Measurements from ENCODE around the gene AREG. TPM values are rescaled to one million over a fixed set of nuclear protein-coding genes. Genes with fewer than 3 reads are reported as not detected.
A peak's percentile ranks its signal among the peaks of the same experiment; 100 is the strongest.

Gene AREG
- polyA plus RNA-seq, 2 of the 4 experiments (the other 2 are of a cell fraction) = 52.2 to 187 TPM

- TF ChIP-seq USF2 (IDR thresholded peaks at IDR 0.05) (no peak), JUNB (IDR thresholded peaks at IDR 0.05) (no peak), POLR2AphosphoS2 (conservative IDR thresholded peaks at IDR 0.05; ENCODE audit: low read length) (no peak), NR3C1 (IDR thresholded peaks at IDR 0.05) (no peak), JUN (IDR thresholded peaks at IDR 0.05) (no peak), CEBPB (IDR thresholded peaks at IDR 0.05) (no peak)
Measured at GRCh38 chr4:74480267-74480666, 35.3 kb downstream of the AREG start (continued).

- Histone ChIP-seq H3K4me3 (no peak overlapping the region), H3K4me2 (no peak overlapping the region), H3K27ac (no peak overlapping the region), H3K4me1 (no peaks in the 10 kb centered on the region), H3K9me3 (no peaks in the 10 kb centered on the region)
- ChIA-PET POLR2A (no interaction called here), CTCF (interaction anchor here (1.4 to 1.6 kb wide), 2 partner anchors 18 to 49 kb away, joined by 3 to 4 read pairs; no protein-coding TSS in a partner anchor)
- FAIRE-seq (no peak), DNase-seq (ENCODE audit: low read depth in 1 of 2, low spot score in 1 of 2) (no peak), ATAC-seq (no peak)
- WGBS (ENCODE audit: missing lambda C conversion rate) = 92% methylated on average over 3 of the region's 3 CpGs
- TF ChIP-seq EP300 (IDR thresholded peaks at IDR 0.05) = no peak
- no peak for TF ChIP-seq ESRRA (IDR thresholded peaks at IDR 0.05; ENCODE audit: borderline replicate concordance, low read length)
- TF ChIP-seq HMGXB4 (CRISPR knock-in tag; IDR thresholded peaks at IDR 0.05; ENCODE audit: borderline replicate concordance) = no peak
- TF ChIP-seq CHD4 (IDR thresholded peaks at IDR 0.05; ENCODE audit: borderline replicate concordance) = no peak
- peak in 1 of 2 experiments; percentile 40; a peak in 1 of 4 replicates for TF ChIP-seq CEBPB (IDR thresholded peaks at IDR 0.05)
- no peak for TF ChIP-seq KDM1A (IDR thresholded peaks at IDR 0.05; ENCODE audit: low read depth)
- TF ChIP-seq CTCF (IDR thresholded peaks at IDR 0.05) = no peak
- TF ChIP-seq ELK1 (IDR thresholded peaks at IDR 0.05; ENCODE audit: low read depth, low read length) = no peak
Measured at GRCh38 chr4:74481891-74482609, 37.1 kb downstream of the AREG start.

- WGBS (ENCODE audit: missing lambda C conversion rate) = 79% methylated on average over 6 of the region's 6 CpGs
- DNase-seq (ENCODE audit: low read depth in 1 of 2, low spot score in 1 of 2) (no peak), ATAC-seq (no peak), FAIRE-seq (no peak)
- POLR2A ChIA-PET = no interaction called here
- Histone ChIP-seq H3K27ac (no peak overlapping the region), H3K9me3 (no peaks in the 10 kb centered on the region), H3K4me3 (no peak overlapping the region), H3K4me2 (no peak overlapping the region), H3K4me1 (no peaks in the 10 kb centered on the region)
- CTCF ChIA-PET = no interaction called here
- TF ChIP-seq POLR2AphosphoS2 (conservative IDR thresholded peaks at IDR 0.05; ENCODE audit: low read length) = no peak
- TF ChIP-seq HOXB13 (CRISPR knock-in tag; IDR thresholded peaks at IDR 0.05; ENCODE audit: low read depth) = no peak
- TF ChIP-seq USF2 (IDR thresholded peaks at IDR 0.05) = no peak
- no peak for TF ChIP-seq CEBPB (IDR thresholded peaks at IDR 0.05)
- TF ChIP-seq RAD21 (conservative IDR thresholded peaks at IDR 0.05 in 1 of 2, IDR thresholded peaks at IDR 0.05 in 1 of 2) = no peak
- TF ChIP-seq ESRRA (IDR thresholded peaks at IDR 0.05; ENCODE audit: borderline replicate concordance, low read length) = no peak
- no peak for TF ChIP-seq SREBF2 (IDR thresholded peaks at IDR 0.05)
- TF ChIP-seq CHD4 (IDR thresholded peaks at IDR 0.05; ENCODE audit: borderline replicate concordance) = no peak
- TF ChIP-seq FOXS1 (CRISPR knock-in tag; IDR thresholded peaks at IDR 0.05) = no peak
- TF ChIP-seq ZFP36 (IDR thresholded peaks at IDR 0.05; ENCODE audit: borderline replicate concordance, partially characterized antibody) = no peak
- no peak for TF ChIP-seq RARB (CRISPR knock-in tag; IDR thresholded peaks at IDR 0.05)
Measured at GRCh38 chr4:74483226-74483911, 38.4 kb downstream of the AREG start.

Data from A549 (cell line).